ENCODE measurements around the gene ARID5A. TPM values are rescaled to one million over a fixed set of nuclear protein-coding genes. Genes with fewer than 3 reads are reported as not detected.
A peak's percentile ranks its signal among the peaks of the same experiment; 100 is the strongest.

The ARID5A gene
- total and polyA plus RNA-seq, 9 of the 15 experiments (the other 6 are each of a cell fraction or from before 2014, with no cell fraction given), result 0.14 to 12.5 (median 3.0) TPM

GRCh38 chr2:96549466-96549785 lies 12.9 kb downstream of the ARID5A start:
- H3K27ac ChIP-seq (ENCODE audit: extremely low read depth, low read depth, low read length), result no peak overlapping the region
- no peak overlapping the region for H3K4me2 ChIP-seq (ENCODE audit: insufficient read depth, low read length)
- H3K9me1 ChIP-seq (ENCODE audit: control insufficient read depth, insufficient read depth, low read length), result no peaks in the 10 kb centered on the region
- no TSS peak for BruUV-seq (replicated peaks)
- no peaks in the 10 kb centered on the region for H3K9me3 ChIP-seq (replicated peaks; ENCODE audit: control insufficient read depth, insufficient read depth, low read depth, low read length)
- intact Hi-C loops (cut with micrococcal nuclease) (no loop called here), in situ Hi-C loops (cut with MboI) (no loop called here)
- FAIRE-seq (no peak), ATAC-seq (no peak), DNase-seq (ENCODE audit: extremely low read depth in 1 of 4, low spot score in 3 of 4) (no peak)
- peaks cover 4% of the 10 kb centered on the region; the same call in 1 of the 3 replicates for H3K36me3 ChIP-seq (ENCODE audit: control insufficient read depth, insufficient read depth, low read length)
- no peak overlapping the region for H2AFZ ChIP-seq (ENCODE audit: low read depth, low read length)
- WGBS (ENCODE audit: insufficient coverage, low coverage, missing lambda C conversion rate), result 75% methylated on average over 2 of the region's 4 CpGs
- ChIA-PET CTCF (ENCODE audit: low intra/inter-chr PET ratio) (interaction anchor here (0.7 to 1.2 kb wide), 3 partner anchors 32 to 208 kb away, joined by 3 to 5 read pairs (median 4); no protein-coding TSS in a partner anchor), POLR2A (interaction anchor here (0.6 to 1.0 kb wide), 3 partner anchors 10 to 267 kb away, joined by 3 to 4 read pairs (median 3); partner anchors contain the start of genes CNNM3 and KANSL3)
- H3K4me3 ChIP-seq, result no peak overlapping the region
- H3K9ac ChIP-seq (ENCODE audit: insufficient read depth in 1 of 2, low read depth in 2 of 2, low read length in 2 of 2), result peak overlapping the region in 1 of 2 experiments; percentile 73; a peak in 2 of 4 replicates
- TF ChIP-seq NR4A1 (CRISPR knock-in tag; IDR thresholded peaks at IDR 0.05), result no peak
- TF ChIP-seq NR4A1 (tag; IDR thresholded peaks at IDR 0.05), result no peak
- TF ChIP-seq HCFC1 (IDR thresholded peaks at IDR 0.05; ENCODE audit: low read depth, low read length), result no peak
- no peak for TF ChIP-seq ZNF717 (CRISPR knock-in tag; IDR thresholded peaks at IDR 0.05)
- TF ChIP-seq MLX (CRISPR knock-in tag; conservative IDR thresholded peaks at IDR 0.05), result no peak
- TF ChIP-seq ZNF77 (CRISPR knock-in tag; IDR thresholded peaks at IDR 0.05), result no peak
- TF ChIP-seq ZFP91 (CRISPR knock-in tag; IDR thresholded peaks at IDR 0.05), result no peak
- no peak for TF ChIP-seq PHF8 (IDR thresholded peaks at IDR 0.05; ENCODE audit: borderline replicate concordance, low read length)
- TF ChIP-seq NELFE (IDR thresholded peaks at IDR 0.05; ENCODE audit: insufficient read depth, insufficient read length), result no peak
- TF ChIP-seq ZNF124 (CRISPR knock-in tag; IDR thresholded peaks at IDR 0.05), result no peak
- TF ChIP-seq CLOCK (CRISPR knock-in tag; IDR thresholded peaks at IDR 0.05; ENCODE audit: borderline replicate concordance), result no peak
- TF ChIP-seq ZNF449 (CRISPR knock-in tag; IDR thresholded peaks at IDR 0.05), result no peak
- TF ChIP-seq NBN (IDR thresholded peaks at IDR 0.05; ENCODE audit: low read depth), result no peak
- H3K4me1 ChIP-seq (replicated peaks in 1 of 2; ENCODE audit: control insufficient read depth in 2 of 2, insufficient read depth in 2 of 2, low read length in 2 of 2), result peaks cover 0 to 27% of the 10 kb centered on the region in 2 experiments; a peak in 2 of 5 replicates
- no peaks in the 10 kb centered on the region for H3K79me2 ChIP-seq (ENCODE audit: control insufficient read depth, insufficient read depth, low read length)
- no peaks in the 10 kb centered on the region for H3K27me3 ChIP-seq (ENCODE audit: control insufficient read depth in 2 of 2, insufficient read depth in 2 of 2, low read length in 2 of 2)
- H4K20me1 ChIP-seq (replicated peaks; ENCODE audit: control insufficient read depth, insufficient read depth, low read length), result no peaks in the 10 kb centered on the region
